Endothelial cell (in vitro differentiated cells): ENCODE data around the gene ISG15. TPM values are rescaled to one million over a fixed set of nuclear protein-coding genes. Genes with fewer than 3 reads are reported as not detected.

Experiments
- DNase-seq: peaks from one replicate; pipeline ENCODE4 v3.0.0; 2021; ENCODE audit warnings: low spot score
- H3K27ac Mint-ChIP-seq: one replicate; pipeline ENCODE4 v1.8.0; 2021; ENCODE audit warnings: mixed read lengths, inconsistent platforms; ENCODE audit not compliant: unreplicated experiment
- H3K27me3 Mint-ChIP-seq: one replicate; pipeline ENCODE4 v1.8.0; 2021; ENCODE audit warnings: mild to moderate bottlenecking, moderate library complexity, mixed read lengths, inconsistent platforms; ENCODE audit not compliant: unreplicated experiment
- H3K36me3 Mint-ChIP-seq: one replicate; pipeline ENCODE4 v1.8.0; 2021; ENCODE audit warnings: mild to moderate bottlenecking, low read depth, mixed read lengths, inconsistent platforms; ENCODE audit not compliant: unreplicated experiment
- H3K4me1 Mint-ChIP-seq: one replicate; pipeline ENCODE4 v1.8.0; 2021; ENCODE audit warnings: mild to moderate bottlenecking, mixed read lengths, inconsistent platforms; ENCODE audit not compliant: unreplicated experiment
- H3K4me3 Mint-ChIP-seq: one replicate; pipeline ENCODE4 v1.8.0; 2021; ENCODE audit warnings: mild to moderate bottlenecking, mixed read lengths, inconsistent platforms; ENCODE audit not compliant: unreplicated experiment
- H3K9me3 Mint-ChIP-seq: one replicate; pipeline ENCODE4 v1.8.0; 2021; ENCODE audit warnings: mixed read lengths, inconsistent platforms; ENCODE audit not compliant: unreplicated experiment
- CTCF ChIP-seq: fragments of 200-600 bp; sonication (generic); IDR thresholded peaks from one replicate; pipeline ENCODE4 v1.5.0; 2021; ENCODE audit warnings: antibody characterized with exemption; ENCODE audit not compliant: unreplicated experiment
- total RNA-seq: library from RNA; stranded (reverse); fragmentation: NEBNext Ultra II Directional; extraction: Animal tissue kit (Norgen Biotek cat#: 25700); gene quantifications from one replicate; pipeline ENCODE4 v1.2.1, GENCODE V29; 2021; ENCODE audit not compliant: unreplicated experiment

The ISG15 gene
- total RNA-seq, 1 donor from 2014 or later = 33.3 TPM

DNA sequence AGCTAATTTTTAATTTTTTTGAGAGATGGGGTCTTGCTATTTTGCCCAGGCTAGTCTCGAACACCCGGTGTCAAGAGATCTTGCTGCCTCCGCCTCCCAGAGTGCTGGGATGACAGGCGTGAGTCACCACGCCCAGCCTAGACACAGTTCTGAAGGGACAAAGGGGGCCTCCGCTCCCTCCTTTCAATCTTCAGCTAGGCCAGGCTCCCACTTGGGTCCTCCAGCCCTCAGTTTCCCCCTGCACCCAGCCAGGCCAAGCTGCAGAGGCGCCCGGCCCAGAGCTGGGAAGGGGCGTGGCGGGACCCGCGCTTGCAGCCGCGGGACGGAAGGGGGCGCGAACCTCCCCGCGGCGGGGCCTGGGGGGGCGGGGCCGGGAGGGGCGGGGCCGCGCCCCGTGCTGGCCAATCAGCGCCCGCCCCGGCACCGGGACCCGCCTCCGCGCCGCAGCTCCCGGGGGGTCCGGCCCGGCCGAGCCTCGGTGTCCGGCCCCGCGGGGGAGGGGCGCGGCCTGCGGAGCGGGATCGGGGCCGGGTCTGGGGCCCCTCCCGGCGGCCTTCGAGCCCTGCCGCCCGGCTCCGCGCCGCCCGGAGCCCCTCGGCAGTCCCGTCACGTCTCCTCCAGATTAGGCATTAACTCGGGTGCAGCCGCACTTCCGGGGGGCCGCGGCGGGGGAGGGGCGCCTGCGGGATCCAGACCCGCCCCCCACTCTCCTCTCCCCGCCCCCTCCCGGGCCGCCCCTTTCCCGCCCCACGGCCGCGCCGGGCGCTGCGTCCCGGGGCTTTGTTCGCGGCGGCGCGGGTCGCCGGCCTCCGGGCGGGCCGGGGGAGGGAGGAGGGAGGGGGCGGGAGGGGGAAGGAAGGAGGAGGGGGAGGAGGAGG is 6.1 kb downstream of the ISG15 start:
- peaks cover 19% of the 10 kb centered on the region for H3K4me1 Mint-ChIP-seq
- H3K4me3 Mint-ChIP-seq = peak overlapping the region; percentile 56
- DNase-seq = peak; percentile 90
- peaks cover 14% of the 10 kb centered on the region for H3K27me3 Mint-ChIP-seq
- H3K27ac Mint-ChIP-seq = no peak overlapping the region
- H3K36me3 Mint-ChIP-seq = peaks cover 4% of the 10 kb centered on the region
- H3K9me3 Mint-ChIP-seq = no peaks in the 10 kb centered on the region
- peak; percentile 44 for TF ChIP-seq CTCF

- peaks cover 17% of the 10 kb centered on the region for H3K4me1 Mint-ChIP-seq
- H3K4me3 Mint-ChIP-seq = peak within 1 kb of the TSS; percentile 69
- no peak for TF ChIP-seq CTCF
- H3K27ac Mint-ChIP-seq = no peak within 1 kb of the TSS
- peaks cover 14% of the 10 kb centered on the region for H3K27me3 Mint-ChIP-seq
- H3K9me3 Mint-ChIP-seq = no peaks in the 10 kb centered on the region
- DNase-seq = no peak
- peaks cover 4% of the 10 kb centered on the region for H3K36me3 Mint-ChIP-seq
Measured at GRCh38 chr1:1020000-1020404, 6.7 kb downstream of the ISG15 start, which contains the start of gene AGRN. AGRN (plus strand) TSS chr1:1020120; CDS start chr1:1020173, 53 bp downstream.

GRCh38 chr1:1020415-1021009 is 7.2 kb downstream of the ISG15 start:
- H3K9me3 Mint-ChIP-seq = no peaks in the 10 kb centered on the region
- H3K27ac Mint-ChIP-seq = no peak overlapping the region
- H3K4me1 Mint-ChIP-seq = peaks cover 17% of the 10 kb centered on the region
- no peak for TF ChIP-seq CTCF
- H3K27me3 Mint-ChIP-seq = peaks cover 14% of the 10 kb centered on the region
- H3K4me3 Mint-ChIP-seq = no peak overlapping the region
- H3K36me3 Mint-ChIP-seq = peaks cover 4% of the 10 kb centered on the region
- no peak for DNase-seq

DNA sequence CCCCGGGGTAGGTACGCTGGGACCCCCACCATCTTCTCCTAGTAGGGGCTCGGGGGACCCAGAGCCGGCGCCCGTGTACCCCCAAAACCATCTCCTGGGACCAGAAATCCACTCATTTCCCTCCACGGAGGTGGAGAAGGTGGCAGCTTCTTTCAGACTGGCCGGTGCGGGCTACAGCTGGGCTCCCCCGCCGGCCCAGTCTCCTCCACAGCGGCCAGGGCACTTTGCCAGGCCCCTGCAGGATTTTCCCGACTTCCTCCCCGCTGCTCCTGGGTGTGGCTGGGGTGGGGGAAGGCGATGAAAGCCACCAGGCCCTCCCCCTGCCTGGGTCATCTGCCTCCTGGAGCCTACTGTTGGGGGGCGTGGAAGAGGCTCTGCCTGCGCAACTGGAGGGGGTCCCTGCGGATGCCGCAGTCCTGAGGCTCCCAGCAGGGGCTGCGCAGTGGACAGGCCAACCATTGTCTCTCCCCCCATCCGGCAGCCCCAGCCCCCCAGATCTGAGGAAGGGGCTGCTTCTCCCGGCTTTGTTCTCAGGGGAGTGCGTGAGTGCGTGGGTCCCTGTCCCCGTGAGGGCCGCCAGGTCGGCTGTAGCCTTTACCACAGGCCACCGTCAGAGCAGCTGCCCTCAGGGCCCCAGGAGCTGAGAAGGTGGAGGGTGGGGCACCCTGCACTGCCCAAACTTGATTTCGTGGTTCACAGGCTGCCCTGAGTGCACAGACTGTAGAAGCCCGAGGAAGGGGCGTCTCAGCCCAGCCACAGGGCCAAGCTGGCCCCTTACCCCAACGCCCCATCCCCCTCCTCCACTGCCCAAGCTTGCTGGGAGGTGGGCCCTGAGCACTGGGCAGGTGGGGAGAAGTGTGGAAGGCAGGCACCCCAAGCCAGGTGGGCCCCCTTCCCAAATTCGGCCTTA is 8.0 kb downstream of the ISG15 start:
- Mint-ChIP-seq H3K27me3 (peaks cover 15% of the 10 kb centered on the region), H3K9me3 (no peaks in the 10 kb centered on the region), H3K4me3 (peak overlapping the region; percentile 73), H3K27ac (peak overlapping the region; percentile 57), H3K36me3 (peaks cover 8% of the 10 kb centered on the region), H3K4me1 (peaks cover 21% of the 10 kb centered on the region)
- TF ChIP-seq CTCF = no peak
- DNase-seq = no peak
